Measurements from ENCODE around the gene SGSM1.
"Not testable (repeated sequence)": the region's sequence is repeated elsewhere in the genome, so short reads cannot be mapped to it uniquely, and the experiment has no call there.

The SGSM1 gene

GRCh38 chr22:24894220-24894975 is 88.4 kb downstream of the SGSM1 start:
- DNase-seq (ENCODE audit: low spot score) = no peak

- no peak for DNase-seq (ENCODE audit: low spot score)
These were observed 89.0 kb downstream of the SGSM1 start for GRCh38 chr22:24894998-24895397.

GRCh38 chr22:24901448-24901847 is 95.4 kb downstream of the SGSM1 start:
- DNase-seq (ENCODE audit: low spot score) = no peak

- DNase-seq (ENCODE audit: low spot score) = no peak
These were observed 99.9 kb downstream of the SGSM1 start for GRCh38 chr22:24905909-24906308.

GRCh38 chr22:24907101-24907500 is 101.1 kb downstream of the SGSM1 start:
- not testable (repeated sequence) for DNase-seq (ENCODE audit: low spot score)

- no peak for DNase-seq (ENCODE audit: low spot score)
These were observed 114.0 kb downstream of the SGSM1 start for GRCh38 chr22:24920029-24920428.

GRCh38 chr22:24925586-24926427 is 119.8 kb downstream of the SGSM1 start:
- no peak for DNase-seq (ENCODE audit: low spot score)

GRCh38 chr22:24926428-24926725 is 120.4 kb downstream of the SGSM1 start:
- no peak for DNase-seq (ENCODE audit: low spot score)

GRCh38 chr22:24926849-24927579 is 121.0 kb downstream of the SGSM1 start:
- DNase-seq (ENCODE audit: low spot score) = no peak

GRCh38 chr22:24928322-24928721 is 122.3 kb downstream of the SGSM1 start:
- no peak for DNase-seq (ENCODE audit: low spot score)

GRCh38 chr22:24930678-24931077 is 124.7 kb downstream of the SGSM1 start:
- no peak for DNase-seq (ENCODE audit: low spot score)

- no peak for DNase-seq (ENCODE audit: low spot score)
These were observed 129.9 kb downstream of the SGSM1 start for GRCh38 chr22:24935771-24936483.

GRCh38 chr22:24937114-24937513 is 131.1 kb downstream of the SGSM1 start:
- DNase-seq (ENCODE audit: low spot score) = no peak

GRCh38 chr22:24938741-24939341 is 132.8 kb downstream of the SGSM1 start:
- DNase-seq (ENCODE audit: low spot score) = no peak

- DNase-seq (ENCODE audit: low spot score) = no peak
These were observed 136.3 kb downstream of the SGSM1 start for GRCh38 chr22:24942301-24942700.

GRCh38 chr22:24944217-24944937 is 138.4 kb downstream of the SGSM1 start:
- DNase-seq (ENCODE audit: low spot score) = no peak

GRCh38 chr22:24945430-24945829 is 139.4 kb downstream of the SGSM1 start:
- DNase-seq (ENCODE audit: low spot score) = no peak

- DNase-seq (ENCODE audit: low spot score) = no peak
These were observed 141.4 kb downstream of the SGSM1 start for GRCh38 chr22:24947383-24947782.

- DNase-seq (ENCODE audit: low spot score) = no peak
These were observed 141.9 kb downstream of the SGSM1 start for GRCh38 chr22:24947881-24948280.

GRCh38 chr22:24948356-24949202 is 142.6 kb downstream of the SGSM1 start:
- no peak for DNase-seq (ENCODE audit: low spot score)
